AG04450 (cell line): Measurements from ENCODE around the gene TCERG1L. TPM values are rescaled to one million over a fixed set of nuclear protein-coding genes. Genes with fewer than 3 reads are reported as not detected.

ENCODE experiments used
- CTCF ChIA-PET: fragments of 300-600, 350-600 bp; formaldehyde crosslinking; extraction: SDS; loops from one replicate; lab custom pipeline; 2022; ENCODE audit warnings: antibody characterized with exemption, inconsistent platforms; lab: Charles Lee
- POLR2A ChIA-PET: fragments of 350-600 bp; formaldehyde crosslinking; extraction: SDS; loops from one replicate; lab custom pipeline; 2021; ENCODE audit warnings: antibody characterized with exemption, inconsistent platforms; lab: Yijun Ruan, JAX
- DNase-seq: peaks from one replicate; pipeline ENCODE4 v3.0.0-alpha.2; 2011; ENCODE audit warnings: low read depth, low spot score
- H3K27ac ChIP-seq: one replicate; pipeline ENCODE4 v1.5.1; 2012; ENCODE audit warnings: low read depth, low read length, control low read depth
- H3K27me3 ChIP-seq: one replicate; pipeline ENCODE4 v1.6.0; 2012; ENCODE audit warnings: low read length; ENCODE audit not compliant: control insufficient read depth, insufficient read depth
- H3K4me3 ChIP-seq: 2 replicates; pipeline ENCODE4 v1.5.1; 2011; ENCODE audit warnings: mild to moderate bottlenecking, low read depth, low read length, control low read depth
- H3K9me3 ChIP-seq: 2 replicates; pipeline ENCODE4 v1.5.1; 2012; ENCODE audit warnings: low read length; ENCODE audit not compliant: control insufficient read depth, insufficient read depth
- CTCF ChIP-seq: IDR thresholded peaks from 2 replicates; pipeline ENCODE4 v1.5.1; 2011; ENCODE audit warnings: low read depth, low read length, control low read depth, inconsistent platforms
- polyA plus RNA-seq: library from polyadenylated mRNA; depleted of rRNA; stranded (reverse); fragments of >200 nt; gene quantifications from 2 replicates; pipeline ENCODE4 v1.2.3, GENCODE V29; 2011

Gene TCERG1L
- polyA plus RNA-seq, 1 experiment, result not detected

- H3K27me3 ChIP-seq, result no peaks in the 10 kb centered on the region
- no peak overlapping the region for H3K27ac ChIP-seq
- ChIA-PET POLR2A (no interaction called here), CTCF (no interaction called here)
- peaks cover 74% of the 10 kb centered on the region for H3K9me3 ChIP-seq
- DNase-seq, result no peak
- H3K4me3 ChIP-seq, result no peak overlapping the region
- no peak for TF ChIP-seq CTCF
These were observed 161.4 kb downstream of the TCERG1L start for GRCh38 chr10:131150126-131150525.

- TF ChIP-seq CTCF, result no peak
- no peak overlapping the region for H3K4me3 ChIP-seq
- H3K27me3 ChIP-seq, result no peaks in the 10 kb centered on the region
- peaks cover 72% of the 10 kb centered on the region for H3K9me3 ChIP-seq
- no peak overlapping the region for H3K27ac ChIP-seq
- POLR2A ChIA-PET, result no interaction called here
- CTCF ChIA-PET, result no interaction called here
- DNase-seq, result no peak
These were observed 161.9 kb downstream of the TCERG1L start for GRCh38 chr10:131149586-131149985.

- peaks cover 67% of the 10 kb centered on the region for H3K9me3 ChIP-seq
- no peak overlapping the region for H3K27ac ChIP-seq
- ChIA-PET POLR2A (no interaction called here), CTCF (no interaction called here)
- H3K27me3 ChIP-seq, result no peaks in the 10 kb centered on the region
- DNase-seq, result no peak
- TF ChIP-seq CTCF, result no peak
- no peak overlapping the region for H3K4me3 ChIP-seq
These were observed 162.4 kb downstream of the TCERG1L start for GRCh38 chr10:131149111-131149510.

- TF ChIP-seq CTCF, result no peak
- ChIA-PET POLR2A (no interaction called here), CTCF (no interaction called here)
- Histone ChIP-seq H3K4me3 (no peak overlapping the region), H3K27ac (no peak overlapping the region), H3K27me3 (no peaks in the 10 kb centered on the region), H3K9me3 (peaks cover 69% of the 10 kb centered on the region)
- DNase-seq, result no peak
These were observed 163.3 kb downstream of the TCERG1L start for GRCh38 chr10:131148270-131148669.

- Histone ChIP-seq H3K27me3 (no peaks in the 10 kb centered on the region), H3K9me3 (peaks cover 70% of the 10 kb centered on the region), H3K27ac (no peak overlapping the region), H3K4me3 (no peak overlapping the region)
- TF ChIP-seq CTCF, result no peak
- DNase-seq, result no peak
- POLR2A ChIA-PET, result no interaction called here
- CTCF ChIA-PET, result interaction anchor here (0.7 kb wide), 1 partner anchor 772 kb away, joined by 3 read pairs; no protein-coding TSS in a partner anchor
These were observed 164.1 kb downstream of the TCERG1L start for GRCh38 chr10:131147301-131147975.
